Endothelial cell of umbilical vein (primary cell): ENCODE results near the gene PLEKHJ1. TPM values are rescaled to one million over a fixed set of nuclear protein-coding genes. Genes with fewer than 3 reads are reported as not detected.

Source experiments
- BruUV-seq: library from RNA; stranded (reverse); fragments of 400-500 nt; replicated peaks from 2 replicates; lab custom pipeline; 2021; lab: Mats Ljungman, UMichigan
- CTCF ChIA-PET: fragments of 300-600, 350-600 bp; sonication (Branson Sonifier 250); formaldehyde crosslinking; loops from one replicate; lab custom pipeline; 2021; ENCODE audit warnings: antibody characterized with exemption, inconsistent platforms; lab: Charles Lee
- POLR2A ChIA-PET: fragments of 300-600, 350-600 bp; sonication (Branson Sonifier 250); formaldehyde crosslinking; loops from one replicate; lab custom pipeline; 2021; ENCODE audit warnings: antibody characterized with exemption, inconsistent platforms; lab: Charles Lee
- DNase-seq: peaks from one replicate; pipeline ENCODE4 v3.0.0-alpha.2; 2011; ENCODE audit warnings: low read depth, low spot score
- FAIRE-seq: peaks from 2 replicates; lab custom pipeline; 2011; peaks lifted over from hg19 to GRCh38; lab: Jason Lieb, UNC
- H2AFZ ChIP-seq: 2 replicates; pipeline ENCODE4 v1.6.0; 2012; ENCODE audit warnings: low read depth, low read length, control low read depth, inconsistent platforms
- H3K27ac ChIP-seq: 2 replicates; pipeline ENCODE4 v1.5.1; 2011; ENCODE audit warnings: low read depth, mild to moderate bottlenecking, control low read depth, low read length, moderate library complexity; ENCODE audit not compliant: insufficient read depth
- H3K27me3 ChIP-seq, 2 experiments: 2 replicates each; pipeline versions ENCODE4 v1.6.0 to v1.6.1; 2011; ENCODE audit warnings: low read length in 2 of 2, mixed read lengths in 1 of 2; ENCODE audit not compliant: control insufficient read depth in 2 of 2, insufficient read depth in 2 of 2
- H3K36me3 ChIP-seq, 2 experiments: 2 replicates in 1 of 2; 3 replicates in 1 of 2; pipeline ENCODE4 v1.5.1; 2011; ENCODE audit warnings: low read length in 2 of 2, mild to moderate bottlenecking in 1 of 2, moderate library complexity in 1 of 2; ENCODE audit not compliant: control insufficient read depth in 2 of 2, insufficient read depth in 2 of 2; ENCODE audit errors: extremely low read depth in 1 of 2
- H3K4me1 ChIP-seq: 3 replicates; pipeline ENCODE4 v1.5.1; 2011; ENCODE audit warnings: mild to moderate bottlenecking, low read length; ENCODE audit not compliant: control insufficient read depth, insufficient read depth; ENCODE audit errors: extremely low read depth
- H3K4me2 ChIP-seq: 2 replicates; pipeline ENCODE4 v1.6.1; 2011; ENCODE audit warnings: low read length, control low read depth, mixed read lengths; ENCODE audit not compliant: insufficient read depth
- H3K4me3 ChIP-seq, 3 experiments: fragments of 200-600 bp in 1 of 3; sonication (generic), shearing (Covaris generic) in 1 of 3; replicated peaks in 1 of 3; 2 replicates each; pipeline ENCODE4 v1.5.1; 2011 to 2016; ENCODE audit warnings: control low read depth in 3 of 3, low read length in 3 of 3, mild to moderate bottlenecking in 2 of 3, inconsistent platforms in 1 of 3, low read depth in 1 of 3, moderate library complexity in 1 of 3; ENCODE audit not compliant: insufficient read depth in 1 of 3
- H3K79me2 ChIP-seq: 2 replicates; pipeline ENCODE4 v1.6.0; 2012; ENCODE audit warnings: low read length, inconsistent platforms; ENCODE audit not compliant: control insufficient read depth, insufficient read depth
- H3K9ac ChIP-seq: replicated peaks from 2 replicates; pipeline ENCODE3; 2011; ENCODE audit warnings: low read length, control low read depth; ENCODE audit not compliant: insufficient read depth; ENCODE audit errors: extremely low read depth
- H3K9me1 ChIP-seq: replicated peaks from 3 replicates; pipeline ENCODE4 v1.6.0; 2011; ENCODE audit warnings: mild to moderate bottlenecking, low read length; ENCODE audit not compliant: control insufficient read depth, insufficient read depth; ENCODE audit errors: extremely low read depth
- H3K9me3 ChIP-seq: replicated peaks from 2 replicates; pipeline ENCODE4 v1.5.1; 2012; ENCODE audit warnings: low read length, inconsistent platforms; ENCODE audit not compliant: control insufficient read depth, insufficient read depth
- H4K20me1 ChIP-seq: replicated peaks from 2 replicates; pipeline ENCODE3; 2011; ENCODE audit warnings: mild to moderate bottlenecking, low read length; ENCODE audit not compliant: control insufficient read depth, insufficient read depth; ENCODE audit errors: extremely low read depth
- EZH2 ChIP-seq: IDR thresholded peaks from 2 replicates; pipeline ENCODE4 v1.6.1; 2012; ENCODE audit warnings: borderline replicate concordance, low read depth, mild to moderate bottlenecking, moderate library complexity, low read length, inconsistent platforms; ENCODE audit not compliant: severe bottlenecking
- FOS ChIP-seq: IDR thresholded peaks from 2 replicates; pipeline ENCODE4 v1.6.1; 2011; ENCODE audit warnings: mild to moderate bottlenecking, low read length, moderate library complexity, borderline replicate concordance; ENCODE audit not compliant: insufficient read depth
- GATA2 ChIP-seq: IDR thresholded peaks from 2 replicates; pipeline ENCODE4 v1.7.0; 2011; ENCODE audit warnings: low read depth, mild to moderate bottlenecking, moderate library complexity, mixed read lengths, low read length; ENCODE audit not compliant: insufficient read length, insufficient read depth
- JUN ChIP-seq: IDR thresholded peaks from 2 replicates; pipeline ENCODE4 v1.6.1; 2011; ENCODE audit warnings: borderline replicate concordance, low read depth; ENCODE audit not compliant: insufficient read length, insufficient read depth
- MAX ChIP-seq: IDR thresholded peaks from 2 replicates; pipeline ENCODE4 v1.6.1; 2011; ENCODE audit not compliant: insufficient read depth, insufficient read length
- MYC ChIP-seq: IDR thresholded peaks from one replicate; pipeline ENCODE4 v1.6.1; 2011; ENCODE audit warnings: mild to moderate bottlenecking, low read depth, low read length
- POLR2A ChIP-seq: IDR thresholded peaks from 2 replicates; pipeline ENCODE4 v1.6.1; 2012; ENCODE audit warnings: low read depth, mild to moderate bottlenecking, control low read depth, low read length
- POLR2AphosphoS5 ChIP-seq: IDR thresholded peaks from 2 replicates; pipeline ENCODE4 v1.6.1; 2012; ENCODE audit warnings: low read depth, mild to moderate bottlenecking, control low read depth, low read length, moderate library complexity; ENCODE audit not compliant: insufficient read depth
- dilution Hi-C: fragments of 300-500 bp; cut with MboI; formaldehyde crosslinking; loops from one replicate; pipeline ENCODE4 v1.15.0; 2019; ENCODE audit warnings: low sequenced_read_pairs; ENCODE audit not compliant: extremely low pct_ligation_motif_present
- intact Hi-C: fragments of 100-400 bp; cut with micrococcal nuclease; formaldehyde crosslinking; loops from one replicate; pipeline ENCODE4 v1.10.0; 2022
- polyA plus RNA-seq, 4 experiments: library from polyadenylated mRNA; depleted of rRNA in 3 of 4; stranded (reverse) in 3 of 4; unstranded in 1 of 4; fragments of >200 nt; gene quantifications; 2 replicates each; pipeline versions ENCODE4 v1.2.1 to v1.2.3, GENCODE V29; 2011 to 2012; ENCODE audit warnings: missing spikeins in 1 of 4
- total RNA-seq: library from RNA; stranded (reverse); gene quantifications from 2 replicates; pipeline ENCODE4 v1.2.3, GENCODE V29; 2021
- TF ChIP-seq, protein P1 (sequence below), 2 donors: IDR thresholded peaks; 1 replicate in 1 of 2; 2 replicates in 1 of 2; pipeline ENCODE4 v1.5.1; 2011; ENCODE audit warnings: low read length in 2 of 2, mild to moderate bottlenecking in 2 of 2, moderate library complexity in 2 of 2, control low read depth in 1 of 2, inconsistent platforms in 1 of 2, low read depth in 1 of 2; ENCODE audit not compliant: insufficient read depth in 1 of 2; ENCODE audit errors: extremely low read depth in 1 of 2

Gene PLEKHJ1
- total and polyA plus RNA-seq, 2 donors (not counting 3 experiments of a cell fraction or from before 2014, with no cell fraction given) = 82.4 to 115 TPM

- H3K4me1 ChIP-seq = peaks cover 9% of the 10 kb centered on the region
- no peaks in the 10 kb centered on the region for H3K9me3 ChIP-seq
- H3K9ac ChIP-seq = no peak overlapping the region
- peaks cover 10% of the 10 kb centered on the region in 2 experiments for H3K27me3 ChIP-seq
- no TSS peak for BruUV-seq
- no peak overlapping the region for H3K4me2 ChIP-seq
- FAIRE-seq (no peak), DNase-seq (no peak)
- ChIA-PET CTCF (no interaction called here), POLR2A (no interaction called here)
- dilution Hi-C loops (no loop called here), intact Hi-C loops (no loop called here)
- no peaks in the 10 kb centered on the region for H3K9me1 ChIP-seq
- H4K20me1 ChIP-seq = no peaks in the 10 kb centered on the region
- TF ChIP-seq, protein P1, sequence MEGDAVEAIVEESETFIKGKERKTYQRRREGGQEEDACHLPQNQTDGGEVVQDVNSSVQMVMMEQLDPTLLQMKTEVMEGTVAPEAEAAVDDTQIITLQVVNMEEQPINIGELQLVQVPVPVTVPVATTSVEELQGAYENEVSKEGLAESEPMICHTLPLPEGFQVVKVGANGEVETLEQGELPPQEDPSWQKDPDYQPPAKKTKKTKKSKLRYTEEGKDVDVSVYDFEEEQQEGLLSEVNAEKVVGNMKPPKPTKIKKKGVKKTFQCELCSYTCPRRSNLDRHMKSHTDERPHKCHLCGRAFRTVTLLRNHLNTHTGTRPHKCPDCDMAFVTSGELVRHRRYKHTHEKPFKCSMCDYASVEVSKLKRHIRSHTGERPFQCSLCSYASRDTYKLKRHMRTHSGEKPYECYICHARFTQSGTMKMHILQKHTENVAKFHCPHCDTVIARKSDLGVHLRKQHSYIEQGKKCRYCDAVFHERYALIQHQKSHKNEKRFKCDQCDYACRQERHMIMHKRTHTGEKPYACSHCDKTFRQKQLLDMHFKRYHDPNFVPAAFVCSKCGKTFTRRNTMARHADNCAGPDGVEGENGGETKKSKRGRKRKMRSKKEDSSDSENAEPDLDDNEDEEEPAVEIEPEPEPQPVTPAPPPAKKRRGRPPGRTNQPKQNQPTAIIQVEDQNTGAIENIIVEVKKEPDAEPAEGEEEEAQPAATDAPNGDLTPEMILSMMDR (IDR thresholded peaks at IDR 0.05; ENCODE audit: extremely low read depth in 1 of 2, insufficient read depth in 1 of 2, low read depth in 1 of 2, low read length in 2 of 2) = no peak
- TF ChIP-seq GATA2 = no peak
- no peak for TF ChIP-seq POLR2A
- no peak for TF ChIP-seq JUN
- TF ChIP-seq MYC = no peak
- TF ChIP-seq MAX = no peak
- TF ChIP-seq EZH2 = no peak
- TF ChIP-seq FOS = no peak
- no peak for TF ChIP-seq POLR2AphosphoS5
- no peak overlapping the region for H3K27ac ChIP-seq
- no peaks in the 10 kb centered on the region for H3K79me2 ChIP-seq
- H2AFZ ChIP-seq = no peak overlapping the region
- no peak overlapping the region for H3K4me3 ChIP-seq
- no peaks in the 10 kb centered on the region for H3K36me3 ChIP-seq
Observed at GRCh38 chr19:2283835-2284507, 47.8 kb upstream of the PLEKHJ1 start.
